Retinal pigment epithelial cell (primary cell): ENCODE measurements around the gene SERPINF2.

Experiments
- DNase-seq: peaks from one replicate; pipeline ENCODE4 v3.0.0-alpha.2; 2010; ENCODE audit warnings: low read depth
- H3K4me3 ChIP-seq: 2 replicates; pipeline ENCODE4 v1.5.1; 2011; ENCODE audit warnings: mild to moderate bottlenecking, low read length, control low read depth, moderate library complexity
- TF ChIP-seq, protein P1 (sequence below): conservative IDR thresholded peaks from 2 replicates; pipeline ENCODE4 v1.5.1; 2011; ENCODE audit warnings: low read depth, low read length, control low read depth, inconsistent platforms

SERPINF2 gene

DNA sequence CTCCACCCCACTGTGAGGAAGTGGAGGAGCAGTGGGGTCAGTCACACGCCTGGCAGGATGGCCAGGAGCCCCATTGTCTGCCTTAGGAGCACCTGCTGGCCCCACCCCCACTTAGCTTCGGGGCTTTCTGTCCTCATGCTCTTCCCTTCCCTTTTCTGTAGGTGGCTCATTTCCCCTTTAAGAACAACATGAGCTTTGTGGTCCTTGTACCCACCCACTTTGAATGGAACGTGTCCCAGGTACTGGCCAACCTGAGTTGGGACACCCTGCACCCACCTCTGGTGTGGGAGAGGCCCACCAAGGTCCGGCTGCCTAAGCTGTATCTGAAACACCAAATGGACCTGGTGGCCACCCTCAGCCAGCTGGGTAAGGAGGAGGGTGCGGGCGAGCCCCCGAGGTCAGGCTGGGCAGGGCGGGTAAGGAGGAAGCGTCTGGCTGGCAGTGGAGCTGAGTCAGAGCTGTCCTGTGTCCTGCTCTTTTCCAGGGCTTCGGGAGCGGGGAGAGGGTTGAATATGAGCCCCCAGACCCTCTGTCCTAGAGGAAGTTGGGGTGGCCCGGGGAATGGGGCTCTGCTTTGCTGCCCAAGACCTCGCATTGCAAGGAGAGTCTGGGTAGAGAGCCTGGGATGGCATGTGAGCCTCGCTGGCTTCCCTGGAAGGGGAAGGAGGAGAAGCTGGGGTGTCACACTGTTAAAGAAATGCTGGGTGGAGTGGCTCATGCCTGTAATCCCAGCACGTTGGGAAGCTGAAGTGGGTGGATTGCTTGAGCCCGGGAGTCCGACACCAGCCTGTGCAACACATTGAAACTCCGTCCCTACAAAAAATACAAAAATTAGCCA lies 10.0 kb downstream of the SERPINF2 start:
- no peak for DNase-seq
- TF ChIP-seq, protein P1, sequence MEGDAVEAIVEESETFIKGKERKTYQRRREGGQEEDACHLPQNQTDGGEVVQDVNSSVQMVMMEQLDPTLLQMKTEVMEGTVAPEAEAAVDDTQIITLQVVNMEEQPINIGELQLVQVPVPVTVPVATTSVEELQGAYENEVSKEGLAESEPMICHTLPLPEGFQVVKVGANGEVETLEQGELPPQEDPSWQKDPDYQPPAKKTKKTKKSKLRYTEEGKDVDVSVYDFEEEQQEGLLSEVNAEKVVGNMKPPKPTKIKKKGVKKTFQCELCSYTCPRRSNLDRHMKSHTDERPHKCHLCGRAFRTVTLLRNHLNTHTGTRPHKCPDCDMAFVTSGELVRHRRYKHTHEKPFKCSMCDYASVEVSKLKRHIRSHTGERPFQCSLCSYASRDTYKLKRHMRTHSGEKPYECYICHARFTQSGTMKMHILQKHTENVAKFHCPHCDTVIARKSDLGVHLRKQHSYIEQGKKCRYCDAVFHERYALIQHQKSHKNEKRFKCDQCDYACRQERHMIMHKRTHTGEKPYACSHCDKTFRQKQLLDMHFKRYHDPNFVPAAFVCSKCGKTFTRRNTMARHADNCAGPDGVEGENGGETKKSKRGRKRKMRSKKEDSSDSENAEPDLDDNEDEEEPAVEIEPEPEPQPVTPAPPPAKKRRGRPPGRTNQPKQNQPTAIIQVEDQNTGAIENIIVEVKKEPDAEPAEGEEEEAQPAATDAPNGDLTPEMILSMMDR, result no peak
- H3K4me3 ChIP-seq, result no peak overlapping the region

DNA sequence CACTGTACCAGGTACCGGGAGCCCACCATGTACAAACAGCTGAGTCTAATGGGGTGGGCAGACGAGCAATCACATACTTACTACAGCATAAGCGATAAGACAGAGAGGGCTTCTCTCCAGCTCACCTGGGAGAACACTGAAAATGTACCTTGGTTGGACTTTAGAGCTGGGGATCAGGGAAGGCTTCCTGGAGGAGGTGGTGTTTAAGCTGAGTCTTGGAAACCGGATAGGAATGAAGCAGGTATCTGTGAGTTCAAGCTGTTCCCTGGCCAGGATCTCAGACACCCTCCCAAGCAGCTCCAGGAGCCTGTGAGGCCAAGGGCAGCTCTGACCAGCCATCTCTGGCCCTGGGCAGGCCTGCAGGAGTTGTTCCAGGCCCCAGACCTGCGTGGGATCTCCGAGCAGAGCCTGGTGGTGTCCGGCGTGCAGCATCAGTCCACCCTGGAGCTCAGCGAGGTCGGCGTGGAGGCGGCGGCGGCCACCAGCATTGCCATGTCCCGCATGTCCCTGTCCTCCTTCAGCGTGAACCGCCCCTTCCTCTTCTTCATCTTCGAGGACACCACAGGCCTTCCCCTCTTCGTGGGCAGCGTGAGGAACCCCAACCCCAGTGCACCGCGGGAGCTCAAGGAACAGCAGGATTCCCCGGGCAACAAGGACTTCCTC lies 11.2 kb downstream of the SERPINF2 start:
- no peak for DNase-seq
- TF ChIP-seq, protein P1, result no peak
- no peak overlapping the region for H3K4me3 ChIP-seq

DNA sequence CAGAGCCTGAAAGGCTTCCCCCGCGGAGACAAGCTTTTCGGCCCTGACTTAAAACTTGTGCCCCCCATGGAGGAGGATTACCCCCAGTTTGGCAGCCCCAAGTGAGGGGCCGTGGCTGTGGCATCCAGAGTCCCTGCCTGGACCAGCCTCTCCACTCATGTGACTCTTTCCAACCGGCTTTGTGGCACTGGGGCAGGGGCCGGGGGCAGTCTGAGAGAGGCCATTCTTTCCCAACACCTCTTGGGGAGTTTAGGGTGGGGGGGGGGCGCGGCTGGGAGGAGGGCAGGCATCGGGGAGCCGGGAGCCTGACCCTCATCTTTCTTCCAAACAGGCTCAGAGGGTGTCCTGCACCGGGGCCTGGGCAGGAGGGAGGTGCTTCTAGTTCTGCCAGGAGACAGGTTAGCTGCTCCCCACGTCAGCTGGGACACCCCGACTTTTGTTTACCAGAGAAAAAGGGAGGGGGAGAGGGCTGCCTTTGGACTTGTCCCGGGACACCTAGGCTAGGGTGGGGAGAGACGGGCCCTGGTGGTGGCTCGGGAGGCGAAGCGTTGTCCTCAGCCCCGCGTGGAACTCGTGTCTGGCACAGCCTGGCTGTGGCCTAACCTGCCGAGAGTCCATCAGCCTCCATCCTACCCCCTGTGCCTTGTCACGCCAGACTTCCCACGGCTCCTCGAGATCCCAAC lies 11.9 kb downstream of the SERPINF2 start:
- TF ChIP-seq, protein P1, result no peak
- DNase-seq, result no peak

DNA sequence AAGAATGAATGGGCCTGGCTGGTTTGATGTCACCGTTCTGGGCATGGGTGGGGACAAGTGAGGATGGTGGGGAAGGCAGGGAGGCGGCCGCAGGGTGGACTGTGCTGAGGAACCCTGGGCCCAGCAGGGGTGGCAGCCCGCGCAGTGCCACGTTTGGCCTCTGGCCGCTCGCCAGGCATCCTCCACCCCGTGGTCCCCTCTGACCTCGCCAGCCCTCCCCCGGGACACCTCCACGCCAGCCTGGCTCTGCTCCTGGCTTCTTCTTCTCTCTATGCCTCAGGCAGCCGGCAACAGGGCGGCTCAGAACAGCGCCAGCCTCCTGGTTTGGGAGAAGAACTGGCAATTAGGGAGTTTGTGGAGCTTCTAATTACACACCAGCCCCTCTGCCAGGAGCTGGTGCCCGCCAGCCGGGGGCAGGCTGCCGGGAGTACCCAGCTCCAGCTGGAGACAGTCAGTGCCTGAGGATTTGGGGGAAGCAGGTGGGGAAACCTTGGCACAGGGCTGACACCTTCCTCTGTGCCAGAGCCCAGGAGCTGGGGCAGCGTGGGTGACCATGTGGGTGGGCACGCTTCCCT lies 12.7 kb downstream of the SERPINF2 start:
- DNase-seq, result no peak
- H3K4me3 ChIP-seq, result no peak overlapping the region
- TF ChIP-seq, protein P1, result no peak

More for the DNA sequence above, 11.9 kb downstream of the SERPINF2 start:
- H3K4me3 ChIP-seq, result no peak overlapping the region

DNA sequence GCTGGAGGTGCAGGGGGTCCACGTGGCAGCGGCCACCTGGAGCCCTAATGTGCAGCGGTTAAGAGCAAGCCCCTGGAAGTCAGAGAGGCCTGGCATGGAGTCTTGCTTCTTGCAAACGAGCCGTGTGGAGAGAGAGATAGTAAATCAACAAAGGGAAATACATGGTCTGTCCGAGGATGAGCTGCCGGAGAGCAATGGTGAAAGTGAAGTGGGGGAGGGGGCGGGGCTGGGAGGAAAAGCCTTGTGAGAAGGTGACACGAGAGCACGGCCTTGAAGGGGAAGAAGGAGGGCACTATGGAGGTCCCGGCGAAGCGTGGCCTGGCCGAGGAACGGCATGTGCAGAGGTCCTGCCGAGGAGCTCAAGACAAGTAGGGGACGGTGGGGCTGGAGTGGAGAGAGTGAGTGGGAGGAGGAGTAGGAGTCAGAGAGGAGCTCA lies 13.2 kb downstream of the SERPINF2 start:
- no peak overlapping the region for H3K4me3 ChIP-seq
- DNase-seq, result no peak
- TF ChIP-seq, protein P1, result no peak

DNA sequence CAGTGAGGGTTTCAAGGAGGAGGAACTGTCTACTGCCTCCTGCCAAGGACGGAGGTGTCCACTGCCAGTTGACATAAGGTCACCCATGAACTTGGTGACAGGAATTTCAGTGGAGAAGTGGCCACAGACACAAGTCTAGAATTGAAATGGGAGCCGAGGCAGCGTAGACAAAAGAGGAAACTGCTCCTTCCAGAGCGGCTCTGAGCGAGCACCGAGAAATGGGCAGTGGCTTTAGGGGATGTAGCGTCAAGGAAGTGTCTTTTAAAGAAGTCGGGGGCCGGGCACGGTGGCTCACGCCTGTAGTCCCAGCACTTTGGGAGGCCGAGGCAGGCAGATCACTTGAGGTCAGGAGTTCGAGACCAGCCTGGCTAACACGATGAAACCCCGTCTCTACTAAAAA lies 16.1 kb downstream of the SERPINF2 start:
- H3K4me3 ChIP-seq, result no peak overlapping the region
- no peak for DNase-seq
- TF ChIP-seq, protein P1, result no peak
